Lung (tissue), 12 donors: ENCODE data around the gene HS3ST2. TPM values are rescaled to one million over a fixed set of nuclear protein-coding genes. Genes with fewer than 3 reads are reported as not detected.

Source experiments
- ATAC-seq: fragments of 200-7000 bp; cut with Tn5 transposase; one replicate; pipeline ENCODE4 v1.9.1; 2020; ENCODE audit warnings: moderate number of reproducible peaks; ENCODE audit not compliant: insufficient read depth, low FRiP score
- DNase-seq, 3 donors: peaks; one replicate each; pipeline ENCODE4 v3.0.0-alpha.2; 2013 to 2017
- H3K27ac ChIP-seq, 2 donors: one replicate each; pipeline ENCODE4 v1.5.1; 2013; ENCODE audit warnings: mild to moderate bottlenecking in 2 of 2, moderate library complexity in 2 of 2, control low read depth in 1 of 2, inconsistent platforms in 1 of 2, low read depth in 1 of 2, low read length in 1 of 2
- H3K27me3 ChIP-seq, 3 donors: one replicate each; pipeline ENCODE4 v1.5.1; 2013; ENCODE audit warnings: low read length in 2 of 3; ENCODE audit not compliant: control insufficient read depth in 3 of 3, insufficient read depth in 3 of 3
- H3K36me3 ChIP-seq, 4 donors: one replicate each; pipeline ENCODE4 v1.5.1; 2013; ENCODE audit warnings: low read length in 4 of 4, mild to moderate bottlenecking in 1 of 4, moderate library complexity in 1 of 4; ENCODE audit not compliant: control insufficient read depth in 4 of 4, insufficient read depth in 4 of 4
- H3K4me1 ChIP-seq, 5 donors: one replicate each; pipeline ENCODE4 v1.5.1; 2013; ENCODE audit warnings: low read length in 5 of 5, mild to moderate bottlenecking in 2 of 5, moderate library complexity in 1 of 5; ENCODE audit not compliant: control insufficient read depth in 5 of 5, insufficient read depth in 5 of 5
- H3K4me3 ChIP-seq: one replicate; pipeline ENCODE4 v1.5.1; 2013; ENCODE audit warnings: mild to moderate bottlenecking, control low read depth, moderate library complexity
- H3K9ac ChIP-seq, 2 donors: one replicate each; pipeline ENCODE4 v1.5.1; 2013; ENCODE audit warnings: low read length in 2 of 2, control low read depth in 1 of 2; ENCODE audit not compliant: insufficient read depth in 1 of 2
- H3K9me3 ChIP-seq, 4 donors: one replicate each; pipeline ENCODE4 v1.5.1; 2013; ENCODE audit warnings: low read length in 3 of 4, mild to moderate bottlenecking in 1 of 4, moderate library complexity in 1 of 4; ENCODE audit not compliant: control insufficient read depth in 4 of 4, insufficient read depth in 3 of 4
- CTCF ChIP-seq: IDR thresholded peaks from 2 replicates; pipeline ENCODE4 v1.5.1; 2012; ENCODE audit warnings: mild to moderate bottlenecking; ENCODE audit errors: control extremely low read depth, extremely low read depth
- whole genome bisulfite sequencing, 2 donors: extraction: QIAGEN DNeasy Blood & Tissue Kit; methylation state at CpG; one replicate each; pipeline ENCODE4 v1.1.7; 2013; 5-methylcytosine and 5-hydroxymethylcytosine counted together
- polyA plus RNA-seq, 2 donors: library from polyadenylated mRNA; stranded (reverse); fragments of 200-250 nt; gene quantifications; one replicate each; pipeline ENCODE4 v1.2.1, GENCODE V29; 2013
- total RNA-seq, 2 donors: library from RNA; depleted of rRNA in 1 of 2; stranded (reverse); fragments of >200 nt in 1 of 2; gene quantifications; one replicate each; pipeline ENCODE4 v1.2.1, GENCODE V29; 2014 to 2021
- donor health status: control.
- donor health status: control.
- donor health status: Bipolar disorder and iron deficiency.
- donor health status: healthy.
- donor health status: DM: yes; HTN: yes; CAD: no.

Gene HS3ST2
- total and polyA plus RNA-seq, 4 donors: 0.31 to 5.6 (median 1.3) TPM

DNA sequence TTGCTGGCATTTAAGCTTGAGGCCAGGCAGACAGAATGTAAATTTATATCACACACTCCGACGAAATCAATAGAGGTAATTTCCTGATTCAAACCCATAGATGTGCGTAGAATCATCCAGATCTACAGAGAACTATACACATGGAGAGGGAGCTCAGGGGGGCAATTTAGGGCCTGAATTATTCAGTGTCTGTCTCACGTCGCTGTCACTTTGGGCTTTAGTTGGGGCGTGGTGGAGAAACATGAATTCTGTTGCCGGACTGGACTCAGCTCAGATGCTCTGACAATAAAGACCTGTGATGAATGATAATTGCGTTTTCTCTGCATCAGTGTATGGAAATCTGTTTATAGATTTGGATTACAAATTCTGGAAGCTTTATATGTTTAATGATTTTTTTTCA is 32.5 kb upstream of the HS3ST2 start:
- H3K9ac ChIP-seq: no peak overlapping the region
- no peaks in the 10 kb centered on the region for H3K4me1 ChIP-seq
- 84 to 88% methylated on average over 8 of the region's 8 CpGs for WGBS, 2 donors
- ATAC-seq (no peak), DNase-seq (no peak)
- no peak for TF ChIP-seq CTCF
- H3K4me3 ChIP-seq: no peak overlapping the region
- H3K36me3 ChIP-seq: no peaks in the 10 kb centered on the region
- no peak overlapping the region for H3K27ac ChIP-seq
- no peaks in the 10 kb centered on the region for H3K9me3 ChIP-seq
- H3K27me3 ChIP-seq: no peaks in the 10 kb centered on the region

- Histone ChIP-seq H3K9me3 (no peaks in the 10 kb centered on the region), H3K4me3 (no peak overlapping the region), H3K27ac (no peak overlapping the region), H3K27me3 (no peaks in the 10 kb centered on the region), H3K9ac (no peak overlapping the region), H3K4me1 (no peaks in the 10 kb centered on the region), H3K36me3 (no peaks in the 10 kb centered on the region)
- no peak for TF ChIP-seq CTCF
- ATAC-seq: no peak
- DNase-seq: peak in 1 of 3 donors; percentile 1
- WGBS, 2 donors: 7 to 21% methylated on average over 4 of the region's 4 CpGs
Measured at GRCh38 chr16:22782314-22782713, 31.6 kb upstream of the HS3ST2 start.

DNA sequence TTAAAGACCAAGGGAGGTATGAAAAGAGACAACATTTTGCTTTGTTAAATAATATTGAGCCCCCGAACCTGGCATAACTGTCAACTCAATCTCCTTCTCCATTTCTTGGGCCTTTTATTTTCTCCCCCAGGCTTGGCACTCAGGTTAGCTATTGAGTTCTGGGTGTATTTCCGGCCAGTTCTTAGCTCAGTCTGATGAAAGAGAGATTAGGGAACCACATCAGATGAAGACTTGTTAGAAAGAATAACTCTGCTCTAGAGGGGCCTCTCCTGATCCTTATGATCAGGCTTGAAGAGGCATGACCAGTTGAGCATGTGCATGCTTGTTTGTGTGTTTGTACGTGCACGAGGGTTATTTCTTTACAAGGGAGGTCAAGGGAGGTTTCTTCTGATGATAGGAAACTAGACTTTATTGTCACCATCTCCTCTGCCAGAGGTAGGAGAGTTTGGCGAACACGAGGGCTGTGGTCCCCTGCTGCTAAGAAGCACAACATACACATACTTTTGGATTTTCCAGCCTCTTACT is 29.2 kb upstream of the HS3ST2 start:
- no peak for DNase-seq
- Histone ChIP-seq H3K36me3 (no peaks in the 10 kb centered on the region), H3K4me3 (no peak overlapping the region), H3K9ac (no peak overlapping the region), H3K27me3 (no peaks in the 10 kb centered on the region), H3K27ac (no peak overlapping the region), H3K4me1 (no peaks in the 10 kb centered on the region), H3K9me3 (no peaks in the 10 kb centered on the region)
- TF ChIP-seq CTCF: no peak
- 69 to 73% methylated on average over 6 of the region's 6 CpGs for WGBS, 2 donors
- ATAC-seq: no peak

DNA sequence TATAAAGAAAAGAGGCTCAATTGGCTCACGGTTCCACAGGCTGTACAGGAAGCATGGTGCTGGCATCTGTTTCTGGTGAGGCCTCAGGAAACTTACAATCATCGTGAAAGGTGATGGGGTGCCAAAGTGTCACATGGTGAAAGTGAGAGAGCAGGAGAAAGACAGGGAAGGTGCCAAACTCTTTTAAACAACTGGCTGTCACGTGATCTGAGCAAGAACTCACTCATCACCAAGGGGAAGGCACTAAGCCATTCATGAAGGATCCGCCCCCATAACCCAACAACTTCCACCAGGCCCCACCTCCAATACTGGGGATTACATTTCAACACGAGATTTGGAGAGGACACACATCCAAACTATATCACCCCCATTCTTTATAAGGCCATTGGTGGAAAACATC is 28.4 kb upstream of the HS3ST2 start:
- H3K27ac ChIP-seq: no peak overlapping the region
- no peak overlapping the region for H3K9ac ChIP-seq
- no peak for TF ChIP-seq CTCF
- no peaks in the 10 kb centered on the region for H3K27me3 ChIP-seq
- H3K36me3 ChIP-seq: no peaks in the 10 kb centered on the region
- ATAC-seq (no peak), DNase-seq (no peak)
- H3K4me3 ChIP-seq: no peak overlapping the region
- 66 to 85% methylated on average over 5 of the region's 5 CpGs for WGBS, 2 donors
- H3K4me1 ChIP-seq: no peaks in the 10 kb centered on the region
- H3K9me3 ChIP-seq: no peaks in the 10 kb centered on the region
